Measurements from ENCODE around the gene ADA. TPM values are rescaled to one million over a fixed set of nuclear protein-coding genes. Genes with fewer than 3 reads are reported as not detected.

Gene ADA
- total and polyA plus RNA-seq, 9 of the 15 experiments (the other 6 are each of a cell fraction or from before 2014, with no cell fraction given): 2.4 to 26.1 (median 5.3) TPM

DNA sequence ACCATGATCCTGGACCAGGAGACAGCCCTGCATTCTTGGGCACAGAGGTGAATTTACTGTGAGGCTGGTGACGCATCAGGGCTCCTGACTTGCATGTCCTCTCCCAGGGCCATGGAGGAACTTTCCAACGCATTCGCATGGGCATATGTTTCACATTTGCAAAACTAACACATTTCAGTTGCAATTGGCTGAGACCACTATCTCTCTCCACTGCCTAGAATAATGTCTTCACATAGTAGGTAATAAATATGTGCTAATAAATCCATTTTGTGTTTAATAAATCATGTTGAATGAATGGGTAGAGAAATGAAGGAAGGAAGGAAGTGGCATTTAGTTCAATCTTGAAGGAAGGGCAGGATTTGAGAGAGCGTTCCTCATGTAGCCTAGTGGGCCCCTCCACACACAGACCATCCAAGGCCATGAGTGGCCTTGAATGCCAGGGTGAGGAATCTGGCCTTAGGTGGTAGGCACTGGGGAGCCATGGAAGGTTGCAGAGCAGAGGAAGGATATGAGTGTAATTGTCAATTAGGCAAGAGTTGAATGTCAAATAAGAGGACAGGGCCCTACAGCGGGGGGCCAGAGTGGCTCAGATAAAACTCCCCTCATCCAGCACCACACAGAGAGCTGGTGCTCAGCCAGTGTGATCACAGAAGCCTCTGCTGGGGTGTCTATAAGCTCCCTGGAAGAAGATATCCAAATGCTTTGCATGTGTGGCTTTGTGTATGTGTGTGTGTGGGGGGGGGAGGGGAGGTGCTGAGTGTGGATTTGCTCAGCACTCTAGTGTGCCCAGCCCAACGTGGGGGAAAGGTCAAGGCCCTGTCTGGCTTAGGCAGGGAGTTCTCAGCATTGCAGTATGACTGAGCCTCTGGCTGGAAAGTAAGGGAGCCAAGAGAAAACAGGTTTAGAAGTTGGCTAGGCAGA is 32.8 kb upstream of the ADA start (continued):
- TF ChIP-seq, protein P1, sequence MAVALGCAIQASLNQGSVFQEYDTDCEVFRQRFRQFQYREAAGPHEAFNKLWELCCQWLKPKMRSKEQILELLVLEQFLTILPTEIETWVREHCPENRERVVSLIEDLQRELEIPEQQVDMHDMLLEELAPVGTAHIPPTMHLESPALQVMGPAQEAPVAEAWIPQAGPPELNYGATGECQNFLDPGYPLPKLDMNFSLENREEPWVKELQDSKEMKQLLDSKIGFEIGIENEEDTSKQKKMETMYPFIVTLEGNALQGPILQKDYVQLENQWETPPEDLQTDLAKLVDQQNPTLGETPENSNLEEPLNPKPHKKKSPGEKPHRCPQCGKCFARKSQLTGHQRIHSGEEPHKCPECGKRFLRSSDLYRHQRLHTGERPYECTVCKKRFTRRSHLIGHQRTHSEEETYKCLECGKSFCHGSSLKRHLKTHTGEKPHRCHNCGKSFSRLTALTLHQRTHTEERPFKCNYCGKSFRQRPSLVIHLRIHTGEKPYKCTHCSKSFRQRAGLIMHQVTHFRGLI (CRISPR knock-in tag; IDR thresholded peaks at IDR 0.05): no peak
- no peak for TF ChIP-seq KLF10 (CRISPR knock-in tag; IDR thresholded peaks at IDR 0.05)
- no peak for TF ChIP-seq RFX5 (IDR thresholded peaks at IDR 0.05; ENCODE audit: low read depth, low read length)
- TF ChIP-seq CHD4 (IDR thresholded peaks at IDR 0.05; ENCODE audit: insufficient read depth, insufficient replicate concordance, low read depth, low read length, poor library complexity, severe bottlenecking): no peak
- TF ChIP-seq CHCHD3 (CRISPR knock-in tag; IDR thresholded peaks at IDR 0.05): no peak

DNA sequence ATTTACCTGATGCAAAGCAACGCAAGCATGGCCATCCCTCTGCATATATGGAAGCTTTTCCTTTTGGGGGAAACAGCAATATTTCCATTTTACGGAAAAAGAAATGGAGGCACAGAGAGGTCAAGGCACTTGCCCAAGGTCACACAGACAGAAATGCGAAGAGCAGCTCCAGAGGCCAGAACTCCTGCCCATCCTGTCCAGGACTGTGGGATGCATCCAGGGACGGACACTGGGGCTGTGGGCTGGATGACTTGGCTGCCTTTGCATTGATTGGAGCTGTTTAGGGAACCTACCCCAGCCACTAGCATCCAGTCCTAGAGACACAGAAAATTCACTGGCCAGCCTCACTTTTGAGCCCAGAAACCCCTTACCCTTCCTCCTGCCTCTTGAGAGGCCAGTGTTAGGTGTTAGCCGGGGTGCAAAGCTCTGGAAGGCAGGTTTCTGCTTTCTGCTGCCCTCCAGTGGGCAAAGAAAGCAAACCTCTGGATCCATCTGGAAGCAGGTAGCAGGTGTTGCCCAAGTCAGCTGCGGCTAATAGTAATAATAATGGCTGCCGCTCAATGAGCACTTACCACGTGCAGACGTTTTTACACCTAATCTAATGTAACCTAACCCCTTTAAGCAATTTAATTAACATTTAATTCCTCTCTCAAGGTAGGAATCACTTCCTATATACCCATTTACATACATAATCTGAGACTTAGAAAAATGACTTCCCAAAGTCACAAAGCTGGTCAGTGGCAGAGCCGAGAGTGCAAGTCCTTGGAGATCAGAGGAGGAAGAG is 32.0 kb upstream of the ADA start:
- Histone ChIP-seq H2AFZ (ENCODE audit: low read depth, low read length) (no peak overlapping the region), H3K9me1 (ENCODE audit: control insufficient read depth, insufficient read depth, low read length) (no peaks in the 10 kb centered on the region), H4K20me1 (replicated peaks; ENCODE audit: control insufficient read depth, insufficient read depth, low read length) (no peaks in the 10 kb centered on the region; the same call in 1 of the 2 replicates), H3K79me2 (ENCODE audit: control insufficient read depth, insufficient read depth, low read length) (no peaks in the 10 kb centered on the region), H3K4me3 (no peak overlapping the region), H3K9me3 (replicated peaks; ENCODE audit: control insufficient read depth, insufficient read depth, low read depth, low read length) (no peaks in the 10 kb centered on the region; the same call in 1 of the 2 replicates), H3K9ac (ENCODE audit: insufficient read depth in 1 of 2, low read depth in 2 of 2, low read length in 2 of 2) (no peak overlapping the region), H3K4me2 (ENCODE audit: insufficient read depth, low read length) (no peak overlapping the region), H3K36me3 (ENCODE audit: control insufficient read depth, insufficient read depth, low read length) (no peaks in the 10 kb centered on the region), H3K27me3 (ENCODE audit: control insufficient read depth in 2 of 2, insufficient read depth in 2 of 2, low read length in 2 of 2) (peaks cover 13 to 14% of the 10 kb centered on the region in 2 experiments; a peak in 4 of 5 replicates), H3K27ac (ENCODE audit: extremely low read depth, low read depth, low read length) (no peak overlapping the region), H3K4me1 (replicated peaks in 1 of 2; ENCODE audit: control insufficient read depth in 2 of 2, insufficient read depth in 2 of 2, low read length in 2 of 2) (peaks cover 5% of the 10 kb centered on the region in 2 experiments; a peak in 3 of 5 replicates)
- POLR2A ChIA-PET: interaction anchor here (0.5 to 1.4 kb wide), 4 partner anchors 18 to 165 kb away, joined by 3 to 6 read pairs (median 4); no protein-coding TSS in a partner anchor
- in situ Hi-C loops (cut with MboI) (no loop called here), intact Hi-C loops (cut with micrococcal nuclease) (loop anchor here (2.0 to 5.0 kb wide), 2 partner anchors 73 to 296 kb away; no protein-coding TSS in a partner anchor)
- BruUV-seq (replicated peaks): no TSS peak
- WGBS (ENCODE audit: insufficient coverage, low coverage, missing lambda C conversion rate): 3% methylated on average over 10 of the region's 10 CpGs
- CTCF ChIA-PET (ENCODE audit: low intra/inter-chr PET ratio): interaction anchor here (0.9 to 5.8 kb wide), 3 partner anchors 45 to 184 kb away, joined by 7 to 58 read pairs (median 9); no protein-coding TSS in a partner anchor
- ATAC-seq: peak; percentile 93
- FAIRE-seq: peak; percentile 88
- peak; percentile 68 to 87 (median 80) for DNase-seq (ENCODE audit: extremely low read depth in 1 of 4, low spot score in 3 of 4)
- peak; percentile 58 for TF ChIP-seq CEBPB (tag; IDR thresholded peaks at IDR 0.05)
- TF ChIP-seq, protein P2, sequence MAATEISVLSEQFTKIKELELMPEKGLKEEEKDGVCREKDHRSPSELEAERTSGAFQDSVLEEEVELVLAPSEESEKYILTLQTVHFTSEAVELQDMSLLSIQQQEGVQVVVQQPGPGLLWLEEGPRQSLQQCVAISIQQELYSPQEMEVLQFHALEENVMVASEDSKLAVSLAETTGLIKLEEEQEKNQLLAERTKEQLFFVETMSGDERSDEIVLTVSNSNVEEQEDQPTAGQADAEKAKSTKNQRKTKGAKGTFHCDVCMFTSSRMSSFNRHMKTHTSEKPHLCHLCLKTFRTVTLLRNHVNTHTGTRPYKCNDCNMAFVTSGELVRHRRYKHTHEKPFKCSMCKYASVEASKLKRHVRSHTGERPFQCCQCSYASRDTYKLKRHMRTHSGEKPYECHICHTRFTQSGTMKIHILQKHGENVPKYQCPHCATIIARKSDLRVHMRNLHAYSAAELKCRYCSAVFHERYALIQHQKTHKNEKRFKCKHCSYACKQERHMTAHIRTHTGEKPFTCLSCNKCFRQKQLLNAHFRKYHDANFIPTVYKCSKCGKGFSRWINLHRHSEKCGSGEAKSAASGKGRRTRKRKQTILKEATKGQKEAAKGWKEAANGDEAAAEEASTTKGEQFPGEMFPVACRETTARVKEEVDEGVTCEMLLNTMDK (IDR thresholded peaks at IDR 0.05; ENCODE audit: borderline replicate concordance, insufficient read depth, low read depth, low read length, poor library complexity, severe bottlenecking): no peak
- TF ChIP-seq KHSRP (IDR thresholded peaks at IDR 0.05): no peak
- no peak for TF ChIP-seq RBM15 (IDR thresholded peaks at IDR 0.05; ENCODE audit: insufficient read depth, low read length)
- no peak for TF ChIP-seq NFYB (IDR thresholded peaks at IDR 0.05; ENCODE audit: extremely low read depth, insufficient read length)
- TF ChIP-seq, protein P3, sequence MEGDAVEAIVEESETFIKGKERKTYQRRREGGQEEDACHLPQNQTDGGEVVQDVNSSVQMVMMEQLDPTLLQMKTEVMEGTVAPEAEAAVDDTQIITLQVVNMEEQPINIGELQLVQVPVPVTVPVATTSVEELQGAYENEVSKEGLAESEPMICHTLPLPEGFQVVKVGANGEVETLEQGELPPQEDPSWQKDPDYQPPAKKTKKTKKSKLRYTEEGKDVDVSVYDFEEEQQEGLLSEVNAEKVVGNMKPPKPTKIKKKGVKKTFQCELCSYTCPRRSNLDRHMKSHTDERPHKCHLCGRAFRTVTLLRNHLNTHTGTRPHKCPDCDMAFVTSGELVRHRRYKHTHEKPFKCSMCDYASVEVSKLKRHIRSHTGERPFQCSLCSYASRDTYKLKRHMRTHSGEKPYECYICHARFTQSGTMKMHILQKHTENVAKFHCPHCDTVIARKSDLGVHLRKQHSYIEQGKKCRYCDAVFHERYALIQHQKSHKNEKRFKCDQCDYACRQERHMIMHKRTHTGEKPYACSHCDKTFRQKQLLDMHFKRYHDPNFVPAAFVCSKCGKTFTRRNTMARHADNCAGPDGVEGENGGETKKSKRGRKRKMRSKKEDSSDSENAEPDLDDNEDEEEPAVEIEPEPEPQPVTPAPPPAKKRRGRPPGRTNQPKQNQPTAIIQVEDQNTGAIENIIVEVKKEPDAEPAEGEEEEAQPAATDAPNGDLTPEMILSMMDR (IDR thresholded peaks at IDR 0.05 in 2 of 3, conservative IDR thresholded peaks at IDR 0.05 in 1 of 3; ENCODE audit: insufficient read depth in 2 of 3, low read depth in 1 of 3, low read length in 3 of 3): peak; percentile 75 to 77 (median 76)
